Measurements from ENCODE around the gene NOTO. TPM values are rescaled to one million over a fixed set of nuclear protein-coding genes. Genes with fewer than 3 reads are reported as not detected.

NOTO gene
- total and polyA plus RNA-seq, 2 of the 8 experiments (the other 6 are each of a cell fraction or from before 2014, with no cell fraction given): 0.33 to 0.54 TPM

DNA sequence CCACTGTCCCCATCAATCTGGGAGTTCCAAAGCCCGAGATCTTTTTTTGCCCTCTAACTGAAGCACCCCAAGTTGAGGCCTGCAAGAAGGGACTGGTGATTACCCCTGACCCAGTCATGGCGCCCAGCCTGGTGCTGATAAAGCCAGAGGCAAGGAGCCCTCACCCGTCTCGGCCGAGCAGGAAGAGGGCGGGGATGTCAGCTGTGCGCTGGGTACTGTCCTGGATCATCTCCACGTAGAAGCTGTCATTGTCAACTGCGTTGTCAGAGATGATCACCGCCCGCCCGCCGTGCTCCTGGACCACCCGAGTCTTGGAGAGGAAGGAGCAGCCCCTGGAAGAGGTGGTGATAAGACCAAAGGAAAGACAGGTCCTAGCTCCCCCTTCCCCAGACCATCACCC, 26.3 kb downstream of the NOTO start:
- no peak overlapping the region for H4K5ac ChIP-seq (ENCODE audit: insufficient read length, low read depth, low read length)
- no peak overlapping the region for H2BK12ac ChIP-seq (ENCODE audit: low read depth, low read length)
- H3K27ac ChIP-seq (ENCODE audit: low read depth, low read length): no peak overlapping the region
- no peak overlapping the region for H3K23ac ChIP-seq (ENCODE audit: insufficient read length)
- H3K4me1 ChIP-seq (replicated peaks in 1 of 4; ENCODE audit: control insufficient read depth in 3 of 4, insufficient read depth in 4 of 4, low read length in 3 of 4): peaks cover 3 to 5% (median 4%) of the 10 kb centered on the region in 4 experiments; a peak in 6 of 7 replicates
- H3K27me3 ChIP-seq (replicated peaks in 1 of 4; ENCODE audit: control insufficient read depth in 3 of 4, extremely low read depth in 1 of 4, insufficient read depth in 3 of 4, low read length in 3 of 4): no peaks in the 10 kb centered on the region; a peak in 2 of 7 replicates
- FAIRE-seq (no peak), DNase-seq (ENCODE audit: low read depth in 1 of 2, low spot score in 2 of 2) (no peak)
- no peak for TF ChIP-seq RXRA (IDR thresholded peaks at IDR 0.05; ENCODE audit: insufficient read depth, low read depth, low read length)
- no peak for TF ChIP-seq EZH2 (IDR thresholded peaks at IDR 0.05; ENCODE audit: low read depth, low read length, severe bottlenecking)
- TF ChIP-seq, protein P1, sequence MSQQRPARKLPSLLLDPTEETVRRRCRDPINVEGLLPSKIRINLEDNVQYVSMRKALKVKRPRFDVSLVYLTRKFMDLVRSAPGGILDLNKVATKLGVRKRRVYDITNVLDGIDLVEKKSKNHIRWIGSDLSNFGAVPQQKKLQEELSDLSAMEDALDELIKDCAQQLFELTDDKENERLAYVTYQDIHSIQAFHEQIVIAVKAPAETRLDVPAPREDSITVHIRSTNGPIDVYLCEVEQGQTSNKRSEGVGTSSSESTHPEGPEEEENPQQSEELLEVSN (IDR thresholded peaks at IDR 0.05): no peak
- H4K91ac ChIP-seq (replicated peaks; ENCODE audit: insufficient read length, low read length): no peak overlapping the region
- H4K20me1 ChIP-seq (replicated peaks in 1 of 2; ENCODE audit: control insufficient read depth in 1 of 2, insufficient read depth in 2 of 2, low read length in 2 of 2): peaks cover 0 to 3% of the 10 kb centered on the region in 2 experiments
- H3K79me1 ChIP-seq (ENCODE audit: low read depth, low read length): no peaks in the 10 kb centered on the region; the same call in 1 of the 2 replicates
- H4K8ac ChIP-seq (ENCODE audit: extremely low read depth, insufficient read depth, low read length): no peak overlapping the region; the same call in 1 of the 2 replicates
- H2BK15ac ChIP-seq (ENCODE audit: low read length): no peak overlapping the region
- H3K4ac ChIP-seq (replicated peaks; ENCODE audit: insufficient read length, low read depth, low read length): no peak overlapping the region
- H2BK120ac ChIP-seq (replicated peaks; ENCODE audit: low read depth, low read length): no peak overlapping the region
- no peak overlapping the region for H3K18ac ChIP-seq (ENCODE audit: extremely low read depth, low read length)
- no peaks in the 10 kb centered on the region for H3K9me3 ChIP-seq (ENCODE audit: insufficient read depth in 2 of 2, low read depth in 1 of 2, low read length in 1 of 2)
- ChIA-PET CTCF (ENCODE audit: partially characterized antibody) (interaction anchor here (0.7 to 1.8 kb wide), 7 partner anchors 16 to 336 kb away, joined by 3 to 12 read pairs (median 4); partner anchors contain the start of gene NOTO), POLR2A (ENCODE audit: partially characterized antibody) (interaction anchor here (1.2 to 2.6 kb wide), 6 partner anchors 8 to 27 kb away, joined by 3 to 11 read pairs (median 6); no protein-coding TSS in a partner anchor)
- no peak overlapping the region for H3K14ac ChIP-seq (ENCODE audit: insufficient read length)
- H2AK5ac ChIP-seq (ENCODE audit: low read depth, low read length): no peak overlapping the region
- H3K79me2 ChIP-seq (ENCODE audit: control insufficient read depth in 1 of 2, insufficient read depth in 2 of 2, low read length in 2 of 2): no peaks in the 10 kb centered on the region
- no peak overlapping the region for H2BK20ac ChIP-seq (ENCODE audit: low read length)
- peaks cover 0 to 17% (median 7%) of the 10 kb centered on the region in 4 experiments; a peak in 6 of 8 replicates for H3K36me3 ChIP-seq (ENCODE audit: control insufficient read depth in 2 of 4, insufficient read depth in 4 of 4, low read length in 3 of 4)
- H3K4me3 ChIP-seq (ENCODE audit: extremely low read depth in 1 of 4, insufficient read depth in 2 of 4, low read depth in 3 of 4, low read length in 4 of 4): no peak overlapping the region
- H3K56ac ChIP-seq (replicated peaks; ENCODE audit: insufficient read length, low read depth, low read length): no peak overlapping the region
- 93% methylated on average over 14 of the region's 14 CpGs; no CpG with 5 or more reads in 1 of the 2 experiments for WGBS, 2 experiments (ENCODE audit: extremely low coverage in 1 of 2, insufficient coverage in 1 of 2, insufficient read length in 1 of 2, insufficient replicate concordance in 2 of 2, low coverage in 1 of 2, low lambda C conversion rate in 2 of 2, missing lambda C conversion rate in 1 of 2)
- no peak overlapping the region for H2AFZ ChIP-seq (ENCODE audit: low read length)
- H3K9ac ChIP-seq (replicated peaks in 1 of 4; ENCODE audit: extremely low read depth in 1 of 4, low read depth in 3 of 4, low read length in 3 of 4): no peak overlapping the region
- no peak overlapping the region for H2BK5ac ChIP-seq (ENCODE audit: low read depth, low read length)
- peaks cover 8% of the 10 kb centered on the region for H3K23me2 ChIP-seq (ENCODE audit: low read depth, low read length)
- no peak overlapping the region for H3K4me2 ChIP-seq (ENCODE audit: insufficient read depth in 1 of 2, low read depth in 2 of 2, low read length in 2 of 2)

Measured in H1 (cell line).